Suppressor macrophage treated with lipopolysaccharide for 4 hours (primary cell): ENCODE data around the gene GRIK3.

ENCODE experiments used
- DNase-seq: peaks from one replicate; pipeline ENCODE4 v3.0.0-alpha.2; 2020

GRIK3 gene

GRCh38 chr1:36871146-36871971 is 163.0 kb downstream of the GRIK3 start:
- no peak for DNase-seq

GRCh38 chr1:36869826-36870225 is 164.5 kb downstream of the GRIK3 start:
- no peak for DNase-seq

DNA sequence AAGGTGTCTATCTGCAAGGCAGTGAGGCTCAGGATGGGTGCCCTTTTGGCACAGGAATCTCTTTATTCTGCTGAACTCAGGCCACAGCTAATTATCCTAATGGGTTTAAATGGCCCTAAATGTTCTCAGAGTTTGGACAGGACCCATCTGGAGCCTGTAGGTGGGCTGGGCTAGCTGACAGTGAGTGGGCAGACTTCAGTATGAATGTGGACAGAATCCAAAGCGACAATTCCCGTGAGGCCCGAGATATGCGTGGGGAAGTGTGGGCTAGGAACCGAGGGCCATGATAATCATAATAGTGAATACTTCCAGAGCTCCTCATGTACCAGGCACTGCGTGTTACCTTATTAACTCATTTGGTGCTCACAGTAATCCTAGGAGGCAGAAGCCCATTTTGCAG is 165.3 kb downstream of the GRIK3 start:
- DNase-seq, result no peak

GRCh38 chr1:36867575-36867974 is 166.7 kb downstream of the GRIK3 start:
- DNase-seq, result no peak

DNA sequence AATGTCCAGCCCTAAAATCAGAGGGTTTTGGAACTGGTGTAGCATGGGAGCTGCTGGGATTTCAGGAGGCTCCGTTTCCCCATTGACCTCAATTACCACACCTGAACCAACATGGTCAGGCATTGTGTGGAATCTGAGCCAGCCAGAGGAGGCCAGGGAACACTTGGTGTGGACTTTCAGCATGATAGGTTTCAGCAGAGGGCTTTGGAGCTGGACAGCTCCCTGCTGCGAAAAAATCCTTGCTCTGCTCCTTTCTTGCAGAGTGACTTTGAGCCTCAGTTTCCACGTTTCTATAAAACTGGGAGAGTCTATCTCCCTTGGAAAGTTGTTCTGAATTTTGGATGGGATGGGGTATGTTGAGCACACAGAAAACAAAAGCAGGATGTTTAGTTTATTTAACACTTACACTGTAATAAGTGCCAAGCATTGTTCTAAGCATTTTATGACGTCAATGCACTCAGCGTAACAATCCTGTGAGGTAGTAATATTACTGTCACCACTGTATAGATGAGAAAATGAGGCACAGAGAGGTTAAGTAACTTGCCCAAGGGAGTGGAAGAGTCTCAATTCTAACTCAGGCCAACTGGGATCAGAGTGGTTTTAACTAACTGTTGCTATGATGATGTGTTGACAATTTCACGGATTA is 168.0 kb downstream of the GRIK3 start:
- DNase-seq, result no peak

GRCh38 chr1:36865602-36865900 is 168.8 kb downstream of the GRIK3 start:
- DNase-seq, result no peak

DNA sequence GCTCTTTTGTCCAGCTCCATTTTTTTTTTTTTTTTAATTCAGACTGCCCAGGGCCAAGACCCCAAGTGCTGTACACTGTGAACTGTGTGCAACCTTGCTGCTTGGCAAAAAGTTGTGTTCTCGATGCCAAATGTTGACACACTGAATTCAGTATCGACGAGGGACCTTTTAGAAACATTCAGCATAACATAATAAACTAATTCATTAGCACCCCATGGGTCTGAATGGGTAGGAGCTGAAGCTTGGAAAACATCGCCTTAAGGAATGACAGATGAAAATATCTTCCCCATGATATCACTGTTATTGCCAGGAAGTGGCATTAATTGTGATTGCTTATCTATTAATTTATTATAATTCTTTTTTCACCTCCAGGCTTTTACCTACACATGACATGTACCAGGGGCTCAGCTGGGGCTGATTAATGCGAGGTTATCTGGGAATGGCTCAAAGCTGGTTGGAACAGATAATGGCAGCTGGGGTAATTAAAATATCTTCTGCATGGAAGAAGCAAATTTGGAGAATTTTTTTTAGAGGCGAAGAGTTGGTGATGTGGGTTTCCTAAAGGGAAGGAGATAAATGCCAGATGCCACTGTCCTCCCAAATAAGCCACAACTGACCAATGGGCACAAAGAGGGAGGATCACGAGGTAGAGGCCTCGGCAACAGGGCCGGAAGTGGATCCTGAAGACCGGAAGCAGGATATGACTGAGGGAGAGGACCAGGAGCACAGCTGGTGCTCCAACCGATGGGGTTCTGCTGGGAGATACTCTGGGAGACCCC is 169.3 kb downstream of the GRIK3 start:
- DNase-seq, result no peak

DNA sequence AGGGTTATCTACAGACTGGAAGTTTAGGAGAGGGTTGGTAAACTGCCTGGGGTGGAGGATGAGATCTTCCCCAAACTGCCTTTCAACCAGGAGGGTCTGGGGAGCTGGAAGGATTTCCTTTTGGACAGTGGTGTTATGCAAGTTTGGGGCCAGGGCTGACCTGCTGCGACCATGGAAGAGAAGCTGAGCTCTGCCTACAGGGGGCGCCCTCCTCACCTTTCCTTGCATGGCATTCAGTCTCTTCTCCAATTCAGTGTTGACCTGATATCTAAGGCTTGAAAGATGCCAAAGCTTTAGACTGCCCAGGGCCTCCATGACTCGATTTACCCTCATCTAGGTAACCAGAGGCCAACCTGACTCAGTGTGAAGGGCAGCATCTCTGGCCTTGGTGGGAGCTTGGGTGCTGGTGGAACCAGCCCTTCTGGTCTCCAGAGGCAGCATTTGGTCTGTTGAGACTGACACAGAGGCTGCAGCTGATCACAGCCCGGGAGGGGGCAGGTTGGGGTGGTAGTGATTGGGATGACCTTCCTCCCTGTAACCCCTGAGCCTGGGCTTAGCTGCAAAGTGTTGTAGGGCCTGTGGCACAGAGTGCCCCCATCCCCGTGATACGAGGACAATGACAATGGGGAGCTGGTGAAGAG is 170.0 kb downstream of the GRIK3 start:
- DNase-seq, result peak; percentile 12

DNA sequence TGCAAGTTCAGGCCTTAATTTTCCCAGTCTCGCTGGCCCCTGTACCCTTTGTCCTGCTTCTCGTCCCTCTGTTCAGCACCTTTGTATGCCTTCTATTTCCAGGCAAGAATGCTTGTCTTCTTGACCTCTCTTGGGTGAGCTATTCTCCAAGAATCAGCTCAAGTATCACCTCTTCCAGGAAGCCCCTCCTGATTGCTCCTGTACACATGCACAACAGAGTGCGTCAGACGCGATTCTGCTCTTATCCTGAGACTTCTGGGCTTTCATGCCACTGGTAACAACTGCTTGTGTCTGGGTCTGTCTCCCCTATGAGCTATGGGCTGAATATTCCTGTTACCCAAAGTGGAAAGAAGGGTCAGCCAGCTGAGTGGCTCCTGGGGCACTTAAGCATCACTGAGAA is 170.8 kb downstream of the GRIK3 start:
- no peak for DNase-seq

- DNase-seq, result no peak
Measured at GRCh38 chr1:36863061-36863460, 171.3 kb downstream of the GRIK3 start.

DNA sequence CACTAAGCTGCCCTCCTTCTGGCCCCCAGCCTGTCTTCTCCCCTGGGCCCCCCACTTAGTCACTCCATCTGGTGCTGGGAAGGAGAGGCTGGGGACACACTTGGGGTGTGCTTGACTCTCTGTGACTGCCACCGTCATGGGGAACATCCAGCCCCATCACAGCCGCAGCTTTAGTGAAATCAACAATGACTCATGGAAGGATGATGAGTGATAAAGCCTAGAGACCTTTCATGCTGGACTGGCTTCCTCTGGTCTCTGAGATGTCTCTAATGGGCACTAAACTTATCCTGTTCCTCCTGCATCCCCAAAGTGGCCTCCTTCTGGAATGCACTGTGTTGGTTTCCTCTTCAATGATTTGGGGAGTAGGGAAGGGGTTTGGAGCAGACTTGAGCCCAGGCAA is 172.9 kb downstream of the GRIK3 start:
- DNase-seq, result no peak

DNA sequence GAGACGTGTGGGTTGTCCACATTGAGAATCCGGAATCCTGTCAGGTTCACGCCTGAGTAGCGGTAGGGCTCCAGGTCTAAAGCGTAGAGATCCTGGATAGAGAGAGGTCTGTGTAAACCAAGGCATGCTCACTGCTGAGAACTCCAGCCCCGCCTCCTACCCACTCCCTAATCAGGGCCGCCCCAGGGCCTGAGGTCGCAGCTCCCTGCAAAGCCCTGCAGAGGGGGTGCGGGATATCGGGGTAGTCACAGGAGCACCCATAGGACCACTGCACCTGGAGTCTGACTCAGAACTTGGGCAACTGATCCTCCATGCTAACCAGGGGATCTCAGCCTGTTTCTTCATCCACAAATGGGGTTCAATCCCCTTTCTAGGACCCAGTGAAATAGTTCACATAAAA is 174.4 kb downstream of the GRIK3 start:
- DNase-seq, result no peak

DNA sequence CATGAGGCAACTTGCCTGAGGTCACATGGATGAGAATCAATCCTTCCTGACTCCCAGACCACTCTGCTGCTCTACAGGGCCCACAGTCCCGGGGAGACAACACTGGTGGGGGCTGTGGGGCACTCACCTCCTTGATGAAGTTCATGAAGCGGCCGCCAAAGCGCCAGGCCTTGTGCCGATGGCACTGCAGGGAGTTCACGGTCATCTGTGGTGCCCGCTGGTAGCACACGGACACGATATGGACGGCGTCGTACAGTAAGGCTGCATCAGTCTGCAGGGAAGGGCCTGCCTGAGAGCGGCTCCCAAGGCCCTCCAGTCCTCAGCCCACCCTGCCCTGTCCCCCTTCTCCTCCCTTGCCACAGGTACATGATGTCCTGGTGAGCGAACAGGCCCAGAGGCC is 175.3 kb downstream of the GRIK3 start:
- DNase-seq, result no peak

GRCh38 chr1:36858553-36858952 is 175.8 kb downstream of the GRIK3 start:
- no peak for DNase-seq

- no peak for DNase-seq
Measured at GRCh38 chr1:36857754-36858153, 176.6 kb downstream of the GRIK3 start.

DNA sequence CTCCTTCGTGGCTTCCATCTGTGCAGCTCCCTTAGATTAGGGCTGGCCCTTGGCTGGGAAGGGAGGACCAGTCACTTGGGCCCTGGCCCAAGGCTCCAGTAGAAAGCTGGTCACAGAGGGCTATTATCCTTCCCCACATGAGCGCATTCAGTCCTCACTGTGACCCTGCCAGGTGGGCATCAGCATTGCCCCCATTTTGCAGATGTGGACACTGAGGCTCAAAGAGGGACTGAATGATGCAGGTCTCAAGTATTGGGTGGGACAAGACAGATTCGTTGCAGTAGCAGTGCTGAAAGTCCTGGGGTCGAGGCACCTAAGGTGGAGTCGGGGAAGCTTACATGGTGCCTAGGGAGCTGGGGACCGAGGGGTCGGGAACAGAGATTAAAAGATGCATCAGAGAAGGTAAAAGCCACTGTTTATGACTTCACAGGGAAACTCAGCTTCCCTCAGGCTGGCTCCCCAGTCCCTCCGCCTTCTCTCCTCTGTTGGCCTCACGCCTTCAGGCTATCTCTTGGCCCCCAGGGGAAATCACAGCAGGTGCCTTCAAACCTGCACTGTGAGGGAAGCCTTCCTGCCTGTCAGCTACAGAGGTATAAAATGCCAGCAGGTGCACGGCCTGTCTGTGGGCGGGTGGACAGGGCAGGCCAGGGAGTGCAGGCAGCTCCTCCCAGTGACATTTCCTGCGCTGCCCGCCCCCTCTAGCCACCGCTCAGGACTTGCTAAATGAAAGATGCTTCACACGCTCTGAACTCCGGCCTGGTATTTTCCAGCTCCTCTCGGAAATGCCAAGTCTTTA is 178.4 kb downstream of the GRIK3 start:
- no peak for DNase-seq

DNA sequence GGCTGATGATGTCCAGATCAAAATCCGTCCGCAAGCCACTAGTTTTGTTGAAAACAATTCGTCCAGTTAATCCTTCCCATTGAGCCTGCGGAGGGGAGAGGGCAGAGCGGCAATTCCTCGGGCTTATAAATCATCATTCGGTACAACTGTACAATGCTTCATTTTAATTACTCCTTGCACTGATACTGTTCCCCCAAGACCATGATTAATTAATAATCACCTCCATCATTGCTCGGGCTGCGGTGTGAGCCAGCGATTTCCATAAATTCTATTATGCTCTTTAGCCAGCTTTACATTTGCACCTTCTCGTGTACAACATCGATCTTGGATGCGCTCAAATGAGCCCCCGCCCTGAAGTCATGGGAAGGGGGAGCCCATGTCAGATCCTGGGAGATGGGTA is 180.7 kb downstream of the GRIK3 start:
- no peak for DNase-seq

GRCh38 chr1:36852586-36852985 is 181.7 kb downstream of the GRIK3 start:
- no peak for DNase-seq

GRCh38 chr1:36851595-36851994 is 182.7 kb downstream of the GRIK3 start:
- no peak for DNase-seq

- no peak for DNase-seq
Measured at GRCh38 chr1:36851087-36851486, 183.2 kb downstream of the GRIK3 start.

GRCh38 chr1:36849956-36850355 is 184.4 kb downstream of the GRIK3 start:
- DNase-seq, result no peak

GRCh38 chr1:36847761-36848160 is 186.6 kb downstream of the GRIK3 start:
- no peak for DNase-seq

GRCh38 chr1:36847186-36847585 is 187.1 kb downstream of the GRIK3 start:
- DNase-seq, result no peak
